HG03025 (cell line): ENCODE data around the gene LDLRAD4.
A peak's percentile ranks its signal among the peaks of the same experiment; 100 is the strongest.

Experiments
- ATAC-seq: cut with Tn5 transposase; IDR thresholded peaks from one replicate; pipeline ENCODE4 v1.9.1; 2021; ENCODE audit warnings: mild to moderate bottlenecking, moderate library complexity; ENCODE audit not compliant: unreplicated experiment, low FRiP score

Gene LDLRAD4

DNA sequence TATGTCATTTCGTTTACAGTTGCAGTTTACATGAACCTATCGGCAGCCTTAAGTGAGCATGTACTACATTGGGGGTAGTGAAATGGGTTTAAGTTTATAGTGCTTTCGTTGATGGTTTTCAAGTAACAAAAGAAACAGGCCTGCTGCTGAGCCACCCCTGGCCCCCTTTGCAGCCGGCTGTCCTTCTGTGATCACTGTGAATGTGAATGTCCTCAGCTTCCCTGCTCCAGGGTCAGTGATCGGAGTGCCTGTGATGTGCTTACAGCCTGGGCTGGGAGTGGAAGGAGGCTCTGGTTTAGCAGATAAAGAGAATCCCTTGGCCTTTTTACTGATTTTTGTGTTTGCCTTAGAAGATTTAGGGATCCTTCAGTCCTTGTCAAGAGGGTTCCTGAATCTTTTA lies 353.6 kb downstream of the LDLRAD4 start:
- no peak for ATAC-seq

GRCh38 chr18:13572721-13573120 lies 354.2 kb downstream of the LDLRAD4 start:
- ATAC-seq: no peak

GRCh38 chr18:13573750-13574149 lies 355.2 kb downstream of the LDLRAD4 start:
- ATAC-seq: no peak

- ATAC-seq: no peak
Measured at GRCh38 chr18:13574355-13574754, 355.8 kb downstream of the LDLRAD4 start.

- ATAC-seq: no peak
Measured at GRCh38 chr18:13574761-13575160, 356.2 kb downstream of the LDLRAD4 start.

GRCh38 chr18:13576598-13576997 lies 358.0 kb downstream of the LDLRAD4 start:
- no peak for ATAC-seq

- peak; percentile 78 for ATAC-seq
Measured at GRCh38 chr18:13577091-13577697, 358.6 kb downstream of the LDLRAD4 start.

DNA sequence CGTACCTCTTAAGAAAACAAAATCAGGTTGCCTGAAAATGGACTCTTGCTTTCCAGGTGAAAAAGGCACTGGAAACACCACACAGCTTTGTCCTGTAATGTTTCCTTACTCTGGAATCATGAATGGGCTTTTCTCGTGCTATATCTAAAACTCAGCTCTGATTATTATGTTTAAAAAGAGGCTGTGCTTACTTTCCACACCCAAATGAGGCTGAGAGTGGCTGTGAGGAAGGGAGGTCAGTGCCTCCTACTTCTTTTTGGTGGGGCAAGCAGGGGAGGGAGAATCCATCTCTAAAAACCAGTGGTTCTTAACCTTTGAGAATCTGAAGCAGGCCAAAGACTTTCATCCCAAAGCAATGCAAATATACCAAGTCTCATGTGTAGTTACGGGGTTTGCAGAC lies 359.2 kb downstream of the LDLRAD4 start:
- ATAC-seq: no peak

DNA sequence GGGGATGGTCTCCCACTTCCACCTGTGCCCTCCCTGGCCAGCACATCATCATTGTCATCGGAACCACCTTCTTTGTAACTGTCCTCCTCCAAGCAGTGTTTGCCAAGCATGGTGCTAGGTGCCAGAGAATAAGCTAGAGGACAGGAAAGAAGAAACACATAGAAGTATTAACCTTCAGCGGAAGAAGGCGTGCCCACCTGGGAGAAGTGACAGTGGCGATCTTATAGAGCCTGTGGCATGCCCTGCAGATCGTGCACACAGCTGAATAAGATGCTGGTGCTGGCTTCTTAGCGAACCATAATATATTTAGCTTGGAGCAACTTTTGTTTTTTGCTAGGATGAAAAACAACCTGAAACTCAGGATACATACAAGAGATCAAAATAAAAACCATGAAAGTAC lies 359.8 kb downstream of the LDLRAD4 start:
- ATAC-seq: no peak

DNA sequence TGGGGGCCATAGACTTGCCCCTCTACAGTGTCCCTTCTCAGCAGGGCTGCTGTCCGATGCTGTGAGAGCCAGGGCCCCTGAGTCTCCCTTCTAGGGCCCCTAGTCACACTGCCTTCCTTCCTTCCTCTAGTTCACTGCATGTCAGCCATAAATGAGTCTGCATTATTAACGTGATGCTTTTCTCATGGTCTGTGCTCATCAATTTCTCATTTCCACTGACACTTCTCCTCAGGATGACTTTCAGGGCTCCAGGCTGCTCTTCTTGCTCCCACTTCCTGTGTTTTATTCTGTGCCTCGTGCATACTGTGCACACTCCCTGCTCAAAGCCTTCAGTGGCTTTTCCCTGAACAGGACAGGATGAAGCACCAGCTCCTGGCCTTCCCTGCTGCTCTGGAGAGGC lies 361.3 kb downstream of the LDLRAD4 start:
- ATAC-seq: no peak

DNA sequence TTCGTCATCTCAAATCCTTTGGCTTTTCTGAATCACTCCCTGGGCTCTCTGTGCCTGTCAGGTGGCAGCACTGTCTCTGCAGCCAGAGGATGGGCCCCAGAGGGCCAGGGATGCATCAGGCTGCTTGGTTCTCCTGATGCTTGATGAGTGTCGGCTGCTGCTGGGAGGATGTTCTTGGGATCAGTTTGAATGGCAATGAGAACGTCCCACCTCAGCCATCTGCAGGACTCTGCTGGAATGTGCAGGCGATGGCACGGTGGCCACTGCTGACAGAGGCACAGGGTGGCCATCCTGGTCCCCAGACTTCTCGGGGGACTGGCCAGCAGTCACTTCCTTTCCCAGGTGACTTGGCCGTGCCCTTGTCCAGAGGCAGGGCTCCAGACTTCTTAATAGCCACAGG lies 361.8 kb downstream of the LDLRAD4 start:
- ATAC-seq: no peak

GRCh38 chr18:13580991-13581390 lies 362.4 kb downstream of the LDLRAD4 start:
- ATAC-seq: no peak

GRCh38 chr18:13581496-13582177 lies 363.1 kb downstream of the LDLRAD4 start:
- ATAC-seq: no peak

- ATAC-seq: no peak
Measured at GRCh38 chr18:13582178-13582670, 363.7 kb downstream of the LDLRAD4 start.

- no peak for ATAC-seq
Measured at GRCh38 chr18:13583576-13584550, 365.3 kb downstream of the LDLRAD4 start.

DNA sequence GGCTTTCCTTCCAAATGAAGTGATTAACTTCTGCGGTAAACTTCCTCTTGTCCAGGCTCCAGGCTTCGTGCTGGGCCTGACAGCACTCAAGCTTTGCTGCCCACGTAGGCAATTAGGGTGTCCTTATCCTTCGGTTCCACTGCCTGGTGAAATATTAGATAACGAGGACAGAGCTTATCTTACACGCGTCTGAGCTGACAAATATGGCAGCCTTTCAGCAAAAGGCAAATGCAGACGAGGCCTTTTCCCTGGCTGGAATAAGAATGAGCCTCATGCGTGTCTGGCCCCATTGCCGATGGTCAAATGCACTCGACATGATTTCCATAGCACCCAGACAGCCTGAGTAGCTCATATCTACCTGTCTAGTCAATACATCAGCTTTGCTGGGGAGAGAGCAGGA lies 366.3 kb downstream of the LDLRAD4 start:
- ATAC-seq: no peak

- ATAC-seq: no peak
Measured at GRCh38 chr18:13585379-13586153, 367.0 kb downstream of the LDLRAD4 start.

DNA sequence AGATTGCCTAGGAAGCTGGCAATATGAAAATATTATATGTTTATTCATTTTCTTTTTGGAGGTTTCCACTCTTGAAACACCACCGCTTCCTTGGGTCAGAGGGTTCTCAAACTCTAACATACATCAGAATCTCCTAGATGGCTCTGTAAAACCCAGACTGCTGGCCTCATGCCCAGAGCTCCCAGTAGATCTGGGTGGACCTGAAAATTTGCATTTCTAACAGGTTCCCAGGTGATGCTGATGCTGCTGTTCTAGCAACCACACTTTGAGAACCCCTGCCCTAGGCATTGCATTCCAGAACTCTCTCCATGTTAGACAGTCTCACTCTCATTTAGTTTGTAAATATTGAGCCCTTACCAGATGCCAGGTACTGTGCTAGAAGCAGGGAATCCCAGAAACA lies 368.4 kb downstream of the LDLRAD4 start:
- no peak for ATAC-seq

DNA sequence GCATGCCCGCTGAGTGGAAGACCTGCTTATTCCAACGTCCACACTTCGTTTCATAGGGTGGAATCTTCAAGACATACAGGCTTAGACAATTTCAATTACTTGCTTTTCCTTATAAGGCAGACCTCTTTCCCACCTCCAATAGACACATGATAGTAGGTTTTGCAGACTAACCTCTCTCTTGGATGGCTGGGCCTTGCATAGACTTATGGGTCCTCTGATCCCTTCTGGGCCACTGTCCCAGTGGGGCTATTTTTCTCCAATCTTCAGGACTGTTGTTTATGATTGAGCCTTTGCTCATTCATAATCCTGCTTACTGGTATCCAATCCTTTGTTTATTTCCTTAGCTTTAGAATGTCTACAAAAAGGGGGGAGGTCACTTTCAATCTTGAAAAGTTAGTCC lies 368.9 kb downstream of the LDLRAD4 start:
- ATAC-seq: no peak

DNA sequence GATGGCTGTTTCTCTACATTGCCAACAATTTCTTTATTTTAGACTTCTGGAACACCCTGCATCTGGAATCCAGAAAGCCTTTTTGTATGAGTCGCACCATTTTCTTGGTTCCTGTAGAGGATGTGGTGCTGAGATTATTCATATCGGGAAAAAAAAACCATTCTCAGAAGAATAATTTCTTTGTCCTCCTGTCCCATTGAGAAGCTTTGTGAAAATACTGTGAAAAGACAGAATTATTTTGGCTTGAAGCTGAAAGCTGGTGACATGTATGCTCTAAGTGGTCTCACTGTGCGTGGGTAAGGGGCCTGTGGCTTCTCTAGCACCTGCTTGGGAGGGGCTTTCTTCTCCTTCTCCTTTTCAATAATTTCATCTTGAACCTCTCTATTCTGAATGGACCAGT lies 369.4 kb downstream of the LDLRAD4 start:
- ATAC-seq: no peak
